Effector CD8-positive, alpha-beta T cell (primary cell): ENCODE measurements around the gene CAMK2G.
A peak's percentile ranks its signal among the peaks of the same experiment; 100 is the strongest.
"Not testable (repeated sequence)": the region's sequence is repeated elsewhere in the genome, so short reads cannot be mapped to it uniquely, and the experiment has no call there.

Experiments used
- DNase-seq: peaks from one replicate; lab custom pipeline; 2025; lab: John Stamatoyannopoulos, UW

CAMK2G gene

DNA sequence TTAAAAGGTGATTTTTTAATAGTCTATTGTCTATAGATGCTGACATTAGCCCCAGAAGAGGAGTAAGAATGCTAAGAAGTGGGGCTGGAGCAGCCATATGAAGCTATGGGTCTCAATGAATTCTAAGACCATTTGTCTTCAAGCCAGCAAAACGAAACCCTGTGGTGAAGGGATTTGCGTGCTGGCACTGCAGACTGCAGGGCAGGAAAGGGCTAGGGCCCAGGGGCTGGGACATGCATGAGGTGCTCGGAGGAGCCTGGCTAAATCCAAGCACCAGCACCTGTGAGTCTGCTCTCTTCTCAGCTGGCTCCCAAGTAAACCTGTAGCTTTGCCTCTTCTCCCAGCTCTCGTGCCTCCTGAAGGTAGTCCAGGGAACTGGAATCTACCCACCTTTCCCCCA lies 61.7 kb downstream of the CAMK2G start:
- DNase-seq, result no peak

DNA sequence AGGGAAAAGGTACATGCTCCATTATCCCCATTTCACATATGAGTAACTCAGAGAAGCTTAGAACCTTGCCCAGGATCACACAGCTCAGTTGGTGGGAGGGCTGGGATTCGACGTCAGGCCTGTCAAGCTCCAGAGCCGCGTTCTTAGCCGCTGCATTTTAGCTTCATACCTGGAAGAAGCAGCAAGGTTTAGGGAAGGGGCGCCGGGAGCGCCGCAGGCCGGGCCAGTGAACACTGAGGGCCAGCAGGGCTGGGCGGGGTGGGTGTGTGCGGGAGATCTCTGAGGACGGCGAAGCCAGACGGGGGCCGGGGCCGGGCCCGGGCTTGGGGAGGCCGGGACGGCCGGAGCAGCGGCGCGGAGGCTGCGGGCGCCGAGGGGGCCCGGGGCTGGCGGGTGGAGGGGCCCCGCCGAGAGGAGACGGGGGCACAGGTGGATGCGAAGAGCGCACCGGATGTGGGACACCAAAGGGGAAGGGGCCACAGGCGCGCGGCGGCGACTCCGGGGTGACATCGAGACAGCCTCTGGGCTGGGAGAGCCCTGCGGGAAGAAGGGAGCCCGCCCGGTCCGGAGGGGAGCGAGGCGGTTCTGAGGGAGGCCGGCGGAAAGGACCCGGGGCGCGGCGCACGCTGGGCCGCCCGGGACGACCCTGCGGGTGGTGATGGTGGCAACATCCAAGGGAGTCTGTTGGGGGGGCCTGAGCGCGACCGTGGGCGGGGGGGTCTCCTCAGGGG lies 63.5 kb downstream of the CAMK2G start:
- DNase-seq, result peak; percentile 43

DNA sequence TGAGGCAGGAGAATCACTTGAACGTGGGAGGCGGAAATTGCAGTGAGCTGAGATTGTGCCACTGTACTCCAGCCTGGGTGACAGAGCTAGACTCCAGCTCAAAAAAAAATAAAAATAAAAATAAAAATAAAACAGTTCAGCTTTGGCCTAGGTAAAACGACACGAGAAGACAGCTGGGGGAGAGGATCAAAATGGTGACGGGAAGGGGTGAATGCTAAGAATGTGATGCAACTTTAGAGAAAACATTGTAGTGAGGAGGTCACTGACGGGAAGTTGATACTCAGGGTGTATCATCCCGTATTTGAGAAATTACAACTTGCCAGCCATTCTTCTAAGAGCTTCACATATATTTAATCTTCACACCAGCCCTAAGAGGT lies 64.0 kb downstream of the CAMK2G start:
- no peak for DNase-seq

DNA sequence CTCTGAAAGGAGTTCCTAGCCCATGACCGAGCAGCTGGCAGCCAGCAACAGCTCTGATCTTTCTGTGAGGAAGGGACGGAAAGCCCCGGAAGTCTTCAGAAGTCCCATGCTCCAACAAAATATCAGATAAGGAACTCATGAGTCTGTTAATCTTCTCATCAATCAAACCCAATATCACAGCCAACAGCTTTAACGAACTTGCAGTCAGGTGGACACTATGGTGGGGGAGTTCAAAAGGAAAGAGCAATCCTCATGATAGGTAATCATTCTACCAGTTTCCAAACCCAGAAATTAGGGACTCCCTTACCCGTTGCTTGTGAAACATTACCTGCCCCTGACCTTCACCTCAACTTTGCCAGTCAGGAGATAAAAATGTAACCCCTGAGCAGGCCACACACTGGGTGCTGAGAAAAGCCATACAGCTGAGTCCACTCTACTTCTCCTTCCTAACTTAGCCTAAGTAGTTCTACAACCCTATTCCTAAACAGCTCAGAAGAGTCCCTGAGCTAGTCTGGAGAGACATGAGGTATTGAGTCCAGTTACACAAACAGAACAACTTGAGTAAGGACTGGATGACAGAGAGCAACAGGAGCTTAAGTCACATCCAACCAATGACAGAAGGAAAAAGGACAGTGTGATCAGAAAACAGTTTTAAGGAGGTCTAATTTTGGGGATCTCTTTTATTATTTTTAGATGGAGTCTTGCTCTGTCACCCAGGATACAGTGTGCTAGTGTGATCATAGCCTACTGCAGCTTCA lies 65.1 kb downstream of the CAMK2G start:
- no peak for DNase-seq

DNA sequence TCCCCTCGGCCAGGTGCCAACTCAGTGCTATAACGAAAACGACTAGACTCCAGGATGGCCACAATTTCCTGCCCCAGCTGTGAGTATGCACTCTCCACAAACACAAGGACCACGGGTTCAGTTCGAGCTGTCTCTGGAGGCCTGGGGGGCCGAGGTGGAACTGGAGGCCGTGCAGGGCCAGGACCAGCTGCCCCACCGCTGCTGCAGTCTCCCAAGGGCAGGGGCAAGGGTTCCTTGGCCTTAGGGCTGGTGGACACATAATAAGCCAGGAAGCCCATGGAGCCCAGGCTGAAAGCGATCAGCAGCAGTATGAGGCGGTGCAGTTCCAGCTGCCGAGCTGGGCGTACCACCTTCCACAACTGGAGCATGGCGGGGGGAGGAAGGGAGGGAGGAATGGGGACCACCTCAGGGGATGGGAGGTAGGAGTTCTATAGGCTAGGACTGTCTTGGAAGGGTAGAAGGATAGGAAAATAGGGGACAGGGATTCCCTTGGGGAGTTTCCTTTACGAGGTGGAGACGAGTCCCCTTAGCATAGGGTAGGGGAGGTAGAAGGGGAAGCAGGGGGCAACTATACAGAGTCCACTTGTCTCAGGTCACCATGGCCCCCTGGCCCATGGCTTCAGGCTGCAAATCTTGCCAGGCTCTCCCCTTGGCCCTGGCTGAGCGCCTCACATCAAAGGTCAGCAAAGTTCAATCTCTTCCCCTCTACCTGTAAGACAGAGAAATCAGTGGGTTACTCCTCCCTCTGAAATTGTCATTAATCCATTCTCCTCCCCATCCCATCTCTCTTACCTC lies 66.1 kb downstream of the CAMK2G start:
- no peak for DNase-seq

DNA sequence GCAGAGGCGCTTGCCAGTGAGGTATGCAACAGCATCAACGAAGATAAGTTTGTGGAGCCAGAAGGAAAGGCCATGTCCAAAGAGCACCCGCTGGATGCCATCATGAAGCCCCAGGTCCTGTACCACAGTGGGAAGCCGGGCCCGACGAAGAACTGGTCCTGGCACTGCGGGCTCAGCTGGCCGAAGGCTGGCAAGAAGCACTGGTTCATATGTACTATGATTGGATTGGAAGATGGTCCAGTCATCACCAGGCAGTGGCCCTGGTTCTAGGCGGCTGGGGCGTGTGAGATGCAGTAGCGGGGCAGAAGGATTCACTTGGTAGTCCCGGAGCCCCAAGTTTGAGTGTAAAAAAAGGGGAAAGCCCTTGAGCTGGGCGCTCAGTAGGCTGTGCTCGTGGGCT lies 66.9 kb downstream of the CAMK2G start:
- no peak for DNase-seq

DNA sequence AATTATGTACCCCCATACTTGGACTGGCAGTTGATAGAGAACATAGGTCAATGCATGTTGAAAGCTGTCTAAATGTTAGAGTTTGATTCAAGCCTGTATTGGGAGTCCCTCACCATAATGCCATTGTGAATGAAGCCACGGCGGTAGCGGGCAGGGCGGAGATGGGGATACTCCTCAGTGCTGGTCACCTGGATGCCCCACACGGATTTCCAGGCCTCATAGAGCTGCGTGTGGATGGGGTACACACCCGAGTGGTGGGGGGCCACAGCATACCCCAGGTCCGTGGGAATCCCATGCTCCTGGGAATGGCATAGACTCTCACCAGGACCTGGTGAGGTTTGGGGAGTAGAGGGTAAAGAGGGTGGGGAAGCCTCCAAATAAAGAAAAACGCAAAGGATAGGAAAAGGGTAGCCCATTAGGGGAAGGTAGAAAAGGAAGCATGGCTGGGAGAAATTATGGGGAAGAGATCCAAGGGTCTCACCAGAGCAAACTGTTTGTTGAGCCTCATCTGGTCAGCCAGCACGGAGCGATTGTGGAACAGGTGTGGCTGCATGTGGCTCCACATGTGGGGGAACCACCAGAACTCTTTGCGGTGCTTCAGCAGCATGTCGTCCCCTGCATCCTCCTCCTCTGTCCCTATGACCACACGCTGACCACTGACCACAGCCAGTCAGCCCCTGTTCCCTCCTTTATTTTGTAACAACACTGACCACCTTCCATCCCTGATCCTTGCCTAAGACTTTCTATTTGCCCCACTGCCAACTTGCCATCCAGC lies 68.0 kb downstream of the CAMK2G start:
- DNase-seq, result no peak

DNA sequence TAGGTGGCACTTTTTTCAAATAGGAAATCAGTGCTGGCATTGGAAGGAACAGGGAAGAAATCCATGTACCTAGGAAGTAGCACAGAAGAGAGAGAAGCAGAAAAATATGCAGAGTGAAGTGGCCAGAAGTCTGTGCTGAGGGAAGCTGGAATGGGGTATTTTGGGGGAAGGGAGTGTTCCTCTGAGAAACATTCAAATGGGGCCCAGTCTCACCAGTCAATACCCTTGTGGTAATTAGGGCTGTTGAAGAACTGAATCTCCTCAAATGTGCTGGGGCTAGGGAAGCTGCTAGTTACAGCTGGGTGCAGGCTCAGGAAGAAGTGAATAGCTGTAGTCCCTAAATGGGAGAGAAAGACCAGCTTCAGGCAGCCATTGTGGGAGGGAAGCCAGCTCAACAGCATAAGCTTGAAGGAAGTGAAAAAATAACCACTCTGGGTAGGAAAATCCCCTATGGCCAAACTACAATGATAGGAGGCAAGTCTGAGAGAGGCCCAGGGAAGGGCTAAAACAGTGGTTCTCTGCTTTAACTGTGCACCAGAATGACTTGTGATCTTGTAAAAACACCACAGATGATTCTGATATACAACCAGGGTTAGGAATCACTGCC lies 70.6 kb downstream of the CAMK2G start:
- no peak for DNase-seq

DNA sequence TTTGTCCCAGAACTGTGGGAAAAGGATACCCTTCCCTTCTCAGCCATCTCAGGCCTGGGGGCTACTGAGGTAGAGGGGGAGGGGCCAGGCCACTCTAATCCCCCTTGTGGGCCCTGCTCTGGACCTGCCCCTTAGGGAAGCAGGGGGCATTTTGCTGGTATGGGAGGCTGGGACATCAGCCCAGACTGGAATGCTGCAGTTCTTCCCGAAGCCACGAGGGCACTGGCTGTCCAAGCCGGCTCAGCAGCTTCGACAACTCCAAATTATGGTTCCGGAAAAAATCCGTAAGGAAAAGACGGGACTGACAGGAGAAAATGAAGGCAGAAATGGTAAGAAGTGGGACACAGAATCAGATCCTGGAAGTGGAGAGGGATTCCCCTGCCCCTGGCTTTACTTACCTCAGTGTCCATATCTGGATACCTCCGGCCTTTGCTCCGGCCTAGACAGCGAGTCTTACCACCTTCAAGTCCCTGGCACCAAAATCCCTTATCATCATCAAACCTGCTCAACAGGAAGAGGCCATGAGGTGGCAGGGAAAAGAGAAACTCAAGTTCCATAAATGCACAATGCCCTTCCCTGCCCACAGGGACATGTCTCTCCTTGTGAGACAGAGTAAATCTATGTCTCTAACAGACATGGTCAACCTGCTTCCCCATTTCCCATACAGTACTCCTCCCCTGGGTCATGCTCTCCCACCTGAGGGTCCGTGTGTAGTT lies 71.9 kb downstream of the CAMK2G start:
- no peak for DNase-seq

DNA sequence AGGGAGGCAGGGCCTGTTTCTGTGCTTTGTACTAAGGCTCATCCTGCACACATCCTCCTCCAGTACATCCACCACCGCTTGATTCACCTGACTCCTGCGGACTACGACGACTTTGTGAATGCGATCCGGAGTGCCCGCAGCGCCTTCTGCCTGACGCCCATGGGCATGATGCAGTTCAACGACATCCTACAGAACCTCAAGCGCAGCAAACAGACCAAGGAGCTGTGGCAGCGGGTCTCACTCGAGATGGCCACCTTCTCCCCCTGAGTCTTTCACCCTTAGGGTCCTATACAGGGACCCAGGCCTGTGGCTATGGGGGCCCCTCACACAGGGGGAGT lies 73.1 kb downstream of the CAMK2G start:
- DNase-seq, result no peak

DNA sequence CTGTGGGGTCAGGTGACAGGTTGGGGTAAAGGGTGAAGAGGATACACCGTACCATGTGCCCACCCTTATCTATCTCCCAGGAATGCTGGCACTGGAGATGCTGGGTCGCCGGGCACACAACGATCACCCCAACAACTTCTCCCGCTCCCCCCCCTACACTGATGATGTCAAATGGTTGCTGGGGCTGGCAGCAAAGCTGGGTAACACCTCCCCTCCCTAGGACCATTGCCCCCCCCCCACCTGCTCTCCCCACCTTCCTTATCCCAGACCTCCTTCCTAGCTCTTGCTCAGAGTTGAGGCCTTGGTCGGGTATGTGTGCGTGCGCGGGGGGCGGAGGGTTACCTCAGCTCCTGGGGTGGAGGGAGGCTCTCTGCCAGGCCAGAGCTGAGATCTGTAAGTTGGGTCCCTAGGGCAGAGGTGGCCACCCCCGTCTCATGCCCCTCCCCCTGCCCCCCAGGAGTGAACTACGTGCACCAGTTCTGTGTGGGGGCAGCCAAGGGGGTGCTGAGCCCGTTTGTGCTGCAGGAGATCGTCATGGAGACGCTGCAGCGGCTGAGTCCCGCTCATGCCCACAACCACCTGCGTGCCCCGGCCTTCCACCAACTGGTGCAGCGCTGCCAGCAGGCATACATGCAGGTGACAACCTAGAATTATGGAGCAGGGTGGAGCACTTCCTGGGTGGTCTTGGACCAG lies 73.6 kb downstream of the CAMK2G start:
- DNase-seq, result no peak

DNA sequence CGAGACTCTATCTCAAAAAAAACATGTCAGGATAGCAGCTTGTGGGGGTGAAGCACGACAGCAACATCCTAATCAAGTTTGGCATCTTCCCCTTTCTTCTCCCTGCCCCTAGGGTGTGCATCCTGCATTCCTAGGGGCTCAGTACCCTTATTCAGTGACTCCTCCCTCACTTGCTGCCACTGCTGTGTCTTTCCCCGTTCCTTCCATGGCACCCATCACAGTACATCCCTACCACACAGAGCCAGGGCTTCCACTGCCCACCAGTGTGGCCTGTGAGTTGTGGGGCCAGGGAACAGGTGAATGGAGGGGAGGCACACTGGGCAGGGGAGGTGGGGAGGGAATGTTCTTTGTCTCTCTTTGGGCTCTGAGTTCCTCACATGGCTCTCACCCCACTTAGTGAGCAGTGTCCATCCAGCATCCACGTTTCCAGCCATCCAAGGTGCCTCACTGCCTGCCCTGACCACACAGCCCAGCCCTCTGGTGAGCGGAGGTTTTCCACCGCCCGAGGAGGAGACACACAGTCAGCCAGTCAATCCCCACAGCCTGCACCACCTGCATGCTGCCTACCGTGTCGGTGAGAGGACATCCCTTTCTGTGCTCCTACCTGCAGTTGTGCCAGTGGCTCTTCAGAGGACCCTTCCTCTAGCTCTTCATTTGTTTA lies 74.3 kb downstream of the CAMK2G start:
- DNase-seq, result no peak

DNA sequence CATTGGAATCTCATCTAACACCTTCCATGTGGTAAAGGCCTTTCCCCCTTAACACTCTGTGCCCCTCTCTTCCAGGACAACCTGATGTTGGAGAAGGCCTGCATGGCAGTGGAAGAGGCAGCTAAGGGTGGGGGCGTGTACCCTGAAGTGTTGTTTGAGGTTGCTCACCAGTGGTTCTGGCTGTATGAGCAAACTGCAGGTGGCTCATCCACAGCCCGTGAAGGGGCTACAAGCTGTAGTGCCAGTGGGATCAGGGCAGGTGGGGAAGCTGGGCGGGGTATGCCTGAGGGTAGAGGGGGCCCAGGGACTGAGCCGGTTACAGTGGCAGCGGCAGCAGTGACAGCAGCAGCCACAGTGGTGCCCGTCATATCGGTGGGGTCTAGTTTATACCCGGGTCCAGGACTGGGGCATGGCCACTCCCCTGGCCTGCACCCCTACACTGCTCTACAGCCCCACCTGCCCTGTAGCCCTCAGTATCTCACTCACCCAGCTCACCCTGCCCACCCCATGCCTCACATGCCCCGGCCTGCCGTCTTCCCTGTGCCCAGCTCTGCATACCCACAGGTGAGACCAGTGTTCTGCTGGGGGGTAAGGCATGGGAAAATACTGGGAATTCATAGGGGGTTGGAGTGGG lies 75.3 kb downstream of the CAMK2G start:
- no peak for DNase-seq

DNA sequence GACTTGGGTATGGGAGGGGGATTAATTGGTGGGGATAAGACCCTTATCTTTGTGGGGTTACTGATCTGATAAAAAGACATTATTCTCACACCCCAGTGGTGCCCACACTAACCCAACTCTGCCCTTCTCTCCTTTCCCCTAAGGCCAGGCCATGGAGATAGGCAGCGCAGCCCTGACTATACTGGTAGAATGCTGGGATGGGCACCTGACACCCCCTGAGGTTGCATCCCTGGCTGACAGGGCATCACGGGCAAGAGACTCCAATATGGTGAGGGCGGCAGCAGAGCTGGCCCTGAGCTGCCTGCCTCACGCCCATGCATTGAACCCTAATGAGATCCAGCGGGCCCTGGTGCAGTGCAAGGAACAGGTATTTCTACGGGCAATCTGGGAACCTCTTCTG lies 76.3 kb downstream of the CAMK2G start:
- DNase-seq, result no peak

DNA sequence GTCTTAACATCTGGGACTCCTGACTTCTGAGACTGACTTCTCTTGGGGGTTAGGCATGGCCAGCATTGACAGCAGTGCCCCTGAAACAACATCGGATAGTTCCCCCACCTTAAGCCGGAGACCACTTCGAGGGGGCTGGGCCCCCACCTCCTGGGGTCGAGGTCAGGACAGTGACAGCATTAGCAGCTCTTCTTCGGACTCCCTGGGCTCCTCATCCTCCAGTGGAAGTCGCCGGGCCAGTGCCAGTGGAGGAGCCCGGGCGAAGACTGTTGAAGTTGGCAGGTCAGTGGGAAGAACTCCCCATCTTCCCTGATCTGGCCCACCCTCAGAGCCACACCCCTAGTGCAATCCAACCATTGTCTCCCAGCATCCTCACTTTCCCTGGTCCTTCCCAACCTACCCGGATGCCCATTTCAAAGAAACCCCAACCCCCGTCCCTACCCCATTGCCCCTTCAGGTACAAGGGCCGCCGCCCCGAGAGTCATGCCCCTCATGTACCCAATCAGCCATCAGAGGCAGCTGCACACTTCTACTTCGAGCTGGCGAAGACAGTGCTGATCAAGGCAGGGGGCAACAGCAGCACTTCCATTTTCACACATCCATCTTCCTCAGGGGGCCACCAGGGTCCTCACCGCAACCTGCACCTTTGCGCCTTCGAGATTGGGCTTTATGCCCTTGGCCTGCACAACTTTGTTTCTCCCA lies 76.9 kb downstream of the CAMK2G start:
- DNase-seq, result no peak

DNA sequence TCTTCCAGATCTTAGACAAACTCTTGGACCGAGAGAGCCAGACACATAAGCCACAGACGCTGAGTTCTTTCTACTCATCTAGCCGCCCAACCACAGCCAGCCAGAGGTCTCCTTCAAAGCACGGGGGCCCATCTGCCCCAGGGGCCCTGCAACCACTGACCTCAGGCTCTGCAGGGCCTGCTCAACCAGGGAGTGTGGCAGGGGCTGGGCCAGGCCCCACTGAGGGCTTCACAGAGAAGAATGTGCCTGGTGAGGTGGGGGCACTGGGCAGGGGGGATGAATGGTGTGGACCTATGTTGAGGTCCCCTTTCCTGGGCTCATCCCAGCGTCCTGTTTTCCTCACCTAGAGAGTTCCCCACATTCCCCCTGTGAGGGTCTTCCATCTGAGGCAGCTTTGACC lies 77.6 kb downstream of the CAMK2G start:
- no peak for DNase-seq

DNA sequence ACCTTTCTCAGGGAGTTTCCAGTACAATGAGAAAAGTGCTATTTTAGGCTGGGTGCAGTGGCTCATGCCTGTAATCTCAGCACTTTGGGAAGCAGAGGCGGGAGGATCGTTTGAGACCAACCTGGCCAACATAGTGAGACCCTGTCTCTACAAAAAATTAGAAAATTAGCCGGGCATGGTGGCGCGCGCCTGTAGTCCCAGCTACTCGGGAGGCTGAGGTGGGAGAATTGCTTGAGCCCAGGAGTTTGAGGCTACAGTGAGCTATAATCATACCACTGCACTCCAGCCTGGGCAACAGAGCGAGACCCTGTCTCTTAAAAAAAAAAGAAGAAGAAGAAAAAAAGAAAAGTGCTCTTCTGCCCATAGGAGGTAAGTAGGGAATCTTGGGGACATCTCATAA lies 78.3 kb downstream of the CAMK2G start:
- not testable (repeated sequence) for DNase-seq

DNA sequence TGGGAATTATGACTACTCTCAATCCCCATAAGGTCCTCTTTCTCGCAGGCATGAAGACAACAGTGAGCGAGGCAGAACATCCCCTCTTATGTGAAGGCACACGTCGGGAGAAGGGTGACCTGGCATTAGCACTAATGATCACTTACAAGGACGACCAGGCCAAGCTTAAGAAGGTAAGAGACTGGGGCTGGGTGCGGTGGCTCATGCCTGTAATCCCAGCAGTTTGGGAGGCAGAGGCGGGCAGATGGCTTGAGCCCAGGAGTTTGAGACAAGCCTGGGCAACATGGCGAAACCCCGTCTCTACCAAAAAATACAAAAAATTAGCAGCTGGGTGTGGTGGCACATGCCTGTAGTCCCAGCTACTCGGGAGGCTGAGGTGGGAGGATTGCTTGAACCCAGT lies 78.9 kb downstream of the CAMK2G start:
- not testable (repeated sequence) for DNase-seq

DNA sequence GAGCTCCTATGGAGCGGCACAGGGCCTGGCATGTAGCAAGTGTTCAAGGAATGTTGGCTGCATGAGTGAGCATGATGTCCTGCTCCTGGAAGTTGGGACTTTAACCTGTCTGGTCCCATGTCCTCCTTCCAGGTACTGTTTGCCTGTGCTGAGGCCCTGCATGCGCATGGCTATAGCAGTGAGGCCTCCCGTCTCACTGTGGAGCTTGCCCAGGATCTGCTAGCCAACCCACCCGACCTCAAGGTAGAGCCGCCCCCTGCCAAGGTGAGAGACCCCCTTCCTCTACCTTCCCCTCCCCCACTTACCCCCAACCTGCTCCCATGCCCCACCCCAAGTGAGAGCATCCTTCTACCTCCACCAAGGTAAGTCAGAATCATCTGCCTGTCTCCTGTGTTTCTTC lies 80.9 kb downstream of the CAMK2G start:
- DNase-seq, result no peak
